Measurements from ENCODE around the gene SACM1L. TPM values are rescaled to one million over a fixed set of nuclear protein-coding genes. Genes with fewer than 3 reads are reported as not detected.
"Not testable (repeated sequence)": the region's sequence is repeated elsewhere in the genome, so short reads cannot be mapped to it uniquely, and the experiment has no call there.

Gene SACM1L
- total RNA-seq, 1 experiment from 2014 or later: 31.2 TPM

- no peak for DNase-seq
- Histone ChIP-seq H3K4me3 (ENCODE audit: insufficient read depth, low read depth, low read length) (no peak overlapping the region), H3K27me3 (ENCODE audit: control insufficient read depth, insufficient read depth, low read length) (no peaks in the 10 kb centered on the region), H3K36me3 (replicated peaks; ENCODE audit: control insufficient read depth, insufficient read depth, low read length) (peaks cover 17% of the 10 kb centered on the region)
Observed at GRCh38 chr3:45736707-45737106, 47.5 kb downstream of the SACM1L start.

GRCh38 chr3:45737234-45737633, 48.0 kb downstream of the SACM1L start:
- no peak overlapping the region for H3K4me3 ChIP-seq (ENCODE audit: insufficient read depth, low read depth, low read length)
- no peak for DNase-seq
- peaks cover 17% of the 10 kb centered on the region for H3K36me3 ChIP-seq (replicated peaks; ENCODE audit: control insufficient read depth, insufficient read depth, low read length)
- H3K27me3 ChIP-seq (ENCODE audit: control insufficient read depth, insufficient read depth, low read length): no peaks in the 10 kb centered on the region

- no peak for DNase-seq
- Histone ChIP-seq H3K36me3 (replicated peaks; ENCODE audit: control insufficient read depth, insufficient read depth, low read length) (peaks cover 24% of the 10 kb centered on the region), H3K27me3 (ENCODE audit: control insufficient read depth, insufficient read depth, low read length) (no peaks in the 10 kb centered on the region), H3K4me3 (ENCODE audit: insufficient read depth, low read depth, low read length) (no peak overlapping the region)
Observed at GRCh38 chr3:45739991-45740390, 50.8 kb downstream of the SACM1L start.

GRCh38 chr3:45741247-45741646, 52.1 kb downstream of the SACM1L start:
- no peaks in the 10 kb centered on the region for H3K27me3 ChIP-seq (ENCODE audit: control insufficient read depth, insufficient read depth, low read length)
- DNase-seq: no peak
- H3K4me3 ChIP-seq (ENCODE audit: insufficient read depth, low read depth, low read length): no peak overlapping the region
- H3K36me3 ChIP-seq (replicated peaks; ENCODE audit: control insufficient read depth, insufficient read depth, low read length): peaks cover 23% of the 10 kb centered on the region

GRCh38 chr3:45741742-45742460, 52.7 kb downstream of the SACM1L start:
- H3K36me3 ChIP-seq (replicated peaks; ENCODE audit: control insufficient read depth, insufficient read depth, low read length): peaks cover 21% of the 10 kb centered on the region

GRCh38 chr3:45742461-45743089, 53.4 kb downstream of the SACM1L start:
- Histone ChIP-seq H3K36me3 (replicated peaks; ENCODE audit: control insufficient read depth, insufficient read depth, low read length) (peaks cover 19% of the 10 kb centered on the region), H3K4me3 (ENCODE audit: insufficient read depth, low read depth, low read length) (no peak overlapping the region)
- DNase-seq: no peak

More at GRCh38 chr3:45741742-45742460, 52.7 kb downstream of the SACM1L start:
- DNase-seq: no peak
- H3K4me3 ChIP-seq (ENCODE audit: insufficient read depth, low read depth, low read length): no peak overlapping the region
- no peaks in the 10 kb centered on the region for H3K27me3 ChIP-seq (ENCODE audit: control insufficient read depth, insufficient read depth, low read length)

GRCh38 chr3:45746165-45746776, 57.1 kb downstream of the SACM1L start:
- no peak for DNase-seq
- Histone ChIP-seq H3K36me3 (replicated peaks; ENCODE audit: control insufficient read depth, insufficient read depth, low read length) (peaks cover 14% of the 10 kb centered on the region), H3K27me3 (ENCODE audit: control insufficient read depth, insufficient read depth, low read length) (no peaks in the 10 kb centered on the region), H3K4me3 (ENCODE audit: insufficient read depth, low read depth, low read length) (no peak overlapping the region)

More at GRCh38 chr3:45742461-45743089, 53.4 kb downstream of the SACM1L start:
- no peaks in the 10 kb centered on the region for H3K27me3 ChIP-seq (ENCODE audit: control insufficient read depth, insufficient read depth, low read length)

- H3K4me3 ChIP-seq (ENCODE audit: insufficient read depth, low read depth, low read length): no peak overlapping the region
- H3K36me3 ChIP-seq (replicated peaks; ENCODE audit: control insufficient read depth, insufficient read depth, low read length): peaks cover 14% of the 10 kb centered on the region
- H3K27me3 ChIP-seq (ENCODE audit: control insufficient read depth, insufficient read depth, low read length): no peaks in the 10 kb centered on the region
- DNase-seq: no peak
Observed at GRCh38 chr3:45746777-45747622, 57.8 kb downstream of the SACM1L start.

GRCh38 chr3:45748068-45748467, 58.9 kb downstream of the SACM1L start:
- peaks cover 12% of the 10 kb centered on the region for H3K36me3 ChIP-seq (replicated peaks; ENCODE audit: control insufficient read depth, insufficient read depth, low read length)
- no peak for DNase-seq

GRCh38 chr3:45749036-45749600, 59.9 kb downstream of the SACM1L start:
- not testable (repeated sequence) for H3K4me3 ChIP-seq (ENCODE audit: insufficient read depth, low read depth, low read length); DNase-seq; H3K36me3 ChIP-seq (replicated peaks; ENCODE audit: control insufficient read depth, insufficient read depth, low read length); H3K27me3 ChIP-seq (ENCODE audit: control insufficient read depth, insufficient read depth, low read length)

More at GRCh38 chr3:45748068-45748467, 58.9 kb downstream of the SACM1L start:
- Histone ChIP-seq H3K27me3 (ENCODE audit: control insufficient read depth, insufficient read depth, low read length) (no peaks in the 10 kb centered on the region), H3K4me3 (ENCODE audit: insufficient read depth, low read depth, low read length) (no peak overlapping the region)

GRCh38 chr3:45749880-45750279, 60.7 kb downstream of the SACM1L start:
- no peaks in the 10 kb centered on the region for H3K27me3 ChIP-seq (ENCODE audit: control insufficient read depth, insufficient read depth, low read length)
- no peak for DNase-seq
- no peak overlapping the region for H3K4me3 ChIP-seq (ENCODE audit: insufficient read depth, low read depth, low read length)
- peaks cover 5% of the 10 kb centered on the region for H3K36me3 ChIP-seq (replicated peaks; ENCODE audit: control insufficient read depth, insufficient read depth, low read length)

GRCh38 chr3:45751537-45752242, 62.5 kb downstream of the SACM1L start:
- H3K27me3 ChIP-seq (ENCODE audit: control insufficient read depth, insufficient read depth, low read length): no peaks in the 10 kb centered on the region
- DNase-seq: no peak

GRCh38 chr3:45753095-45753494, 63.9 kb downstream of the SACM1L start:
- H3K36me3 ChIP-seq (replicated peaks; ENCODE audit: control insufficient read depth, insufficient read depth, low read length): no peaks in the 10 kb centered on the region
- H3K4me3 ChIP-seq (ENCODE audit: insufficient read depth, low read depth, low read length): no peak overlapping the region
- DNase-seq: no peak
- no peaks in the 10 kb centered on the region for H3K27me3 ChIP-seq (ENCODE audit: control insufficient read depth, insufficient read depth, low read length)

More at GRCh38 chr3:45751537-45752242, 62.5 kb downstream of the SACM1L start:
- Histone ChIP-seq H3K4me3 (ENCODE audit: insufficient read depth, low read depth, low read length) (no peak overlapping the region), H3K36me3 (replicated peaks; ENCODE audit: control insufficient read depth, insufficient read depth, low read length) (peaks cover 3% of the 10 kb centered on the region; the same call in 1 of the 2 replicates)

All from H7 (cell line).